Breast epithelium (tissue), 3 donors: Measurements from ENCODE around the gene CDR2L.

Experiments used
- POLR2A ChIP-seq: fragments of 450-650 bp; IDR thresholded peaks from one replicate; pipeline ENCODE4 v1.6.1; 2016; ENCODE audit warnings: antibody characterized with exemption, mild to moderate bottlenecking, moderate library complexity
- TF ChIP-seq, protein P1 (sequence below), 3 donors: fragments of 450-650 bp; IDR thresholded peaks; one replicate each; pipeline ENCODE4 v1.5.1; 2016 to 2017; ENCODE audit warnings: antibody characterized with exemption in 3 of 3, mild to moderate bottlenecking in 3 of 3, moderate library complexity in 3 of 3

- TF ChIP-seq, protein P1, sequence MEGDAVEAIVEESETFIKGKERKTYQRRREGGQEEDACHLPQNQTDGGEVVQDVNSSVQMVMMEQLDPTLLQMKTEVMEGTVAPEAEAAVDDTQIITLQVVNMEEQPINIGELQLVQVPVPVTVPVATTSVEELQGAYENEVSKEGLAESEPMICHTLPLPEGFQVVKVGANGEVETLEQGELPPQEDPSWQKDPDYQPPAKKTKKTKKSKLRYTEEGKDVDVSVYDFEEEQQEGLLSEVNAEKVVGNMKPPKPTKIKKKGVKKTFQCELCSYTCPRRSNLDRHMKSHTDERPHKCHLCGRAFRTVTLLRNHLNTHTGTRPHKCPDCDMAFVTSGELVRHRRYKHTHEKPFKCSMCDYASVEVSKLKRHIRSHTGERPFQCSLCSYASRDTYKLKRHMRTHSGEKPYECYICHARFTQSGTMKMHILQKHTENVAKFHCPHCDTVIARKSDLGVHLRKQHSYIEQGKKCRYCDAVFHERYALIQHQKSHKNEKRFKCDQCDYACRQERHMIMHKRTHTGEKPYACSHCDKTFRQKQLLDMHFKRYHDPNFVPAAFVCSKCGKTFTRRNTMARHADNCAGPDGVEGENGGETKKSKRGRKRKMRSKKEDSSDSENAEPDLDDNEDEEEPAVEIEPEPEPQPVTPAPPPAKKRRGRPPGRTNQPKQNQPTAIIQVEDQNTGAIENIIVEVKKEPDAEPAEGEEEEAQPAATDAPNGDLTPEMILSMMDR (IDR thresholded peaks at IDR 0.05) = no peak
- TF ChIP-seq POLR2A = no peak
These were observed 54.3 kb downstream of the CDR2L start for GRCh38 chr17:75041656-75042280.
